Stimulated activated CD8-positive, alpha-beta memory T cell treated with anti-CD3 and anti-CD28 coated beads, Interleukin-7, amount 100 ng/mL, for 48 hours (primary cell): ENCODE results near the gene KRTAP29-1.
A peak's percentile ranks its signal among the peaks of the same experiment; 100 is the strongest.
"Not testable (repeated sequence)": the region's sequence is repeated elsewhere in the genome, so short reads cannot be mapped to it uniquely, and the experiment has no call there.

Experiments used
- DNase-seq, 2 donors: peaks; one replicate each; pipeline ENCODE4 v3.0.0-alpha.2; 2020; ENCODE audit warnings: low read depth in 1 of 2; ENCODE audit errors: extremely low read depth in 1 of 2

Gene KRTAP29-1

DNA sequence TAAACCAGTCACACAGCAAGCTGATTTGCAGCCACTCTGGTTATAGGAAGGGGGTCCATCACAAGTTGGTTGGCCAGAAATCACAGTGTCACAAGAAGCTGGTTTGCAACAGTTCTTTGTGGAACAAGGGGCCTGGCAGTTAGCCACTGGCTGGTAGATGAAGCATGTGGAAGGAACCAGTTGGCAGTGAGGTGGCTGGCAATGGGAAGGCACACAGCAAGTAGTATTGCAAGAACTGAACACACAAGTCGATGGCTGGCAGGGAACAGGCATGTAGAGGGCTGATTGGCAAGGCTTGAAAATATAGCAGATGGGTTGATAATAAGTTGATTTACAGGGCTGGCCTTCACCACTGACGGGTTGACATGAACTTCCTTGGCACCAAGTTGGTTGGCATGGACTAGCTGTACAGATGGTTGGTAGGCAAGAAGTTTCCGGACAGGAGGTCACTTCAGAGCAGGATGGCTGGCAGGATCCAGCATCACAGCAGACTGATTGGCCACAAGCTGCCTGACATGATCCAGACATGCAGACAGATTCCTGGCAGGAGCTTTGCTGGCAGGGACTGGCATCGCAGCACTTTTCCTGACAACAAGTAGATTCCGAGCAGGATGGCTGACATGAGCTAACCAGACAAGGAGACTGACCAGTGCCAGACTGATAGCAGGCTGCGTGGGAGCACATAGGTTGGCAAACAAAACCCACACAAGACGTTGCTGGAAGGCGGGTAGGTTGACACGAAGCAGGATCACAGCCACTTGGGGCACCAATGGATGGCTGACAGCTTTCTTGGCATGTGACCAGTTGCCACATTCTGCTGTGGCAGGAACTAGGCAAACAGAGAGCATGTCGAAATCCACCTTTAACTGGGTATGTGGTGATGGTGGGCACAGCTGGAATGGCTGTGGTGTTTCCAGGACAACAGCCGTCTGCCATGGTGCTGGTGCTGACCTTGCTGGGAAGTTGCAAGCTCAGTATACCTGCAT is at the start of gene KRTAP29-1:
KRTAP29-1 (minus strand) TSS at position 936 of the 986 bp plus-strand sequence; CDS start at position 936, 0 bp downstream.
- DNase-seq, result no peak

DNA sequence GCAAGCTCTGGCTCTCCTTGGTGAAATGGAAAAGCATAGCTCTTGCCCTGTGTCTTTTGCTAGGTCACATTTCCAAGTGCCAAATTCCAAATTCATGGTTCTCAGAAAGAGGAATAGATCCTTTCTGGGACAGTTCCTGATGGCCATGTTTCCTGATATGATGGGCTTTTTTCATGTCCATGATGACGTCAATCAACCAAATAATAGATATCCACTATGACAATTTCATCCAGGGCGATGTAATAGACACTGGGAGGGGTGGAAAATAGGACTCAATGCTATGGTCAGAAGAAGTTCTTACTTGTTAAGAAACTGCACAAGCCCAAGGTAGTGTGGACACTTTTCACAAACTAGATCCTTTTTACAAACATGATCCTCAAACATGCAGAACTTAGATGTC is 48.5 kb upstream of the KRTAP29-1 start:
- DNase-seq, result no peak

GRCh38 chr17:41350381-41350878 is 47.8 kb upstream of the KRTAP29-1 start, which contains the start of gene KRT33A:
Gene KRT33A, minus strand, starts transcription at chr17:41350828. Its CDS starts 61 bp downstream, at chr17:41350767.
- DNase-seq, result not testable (repeated sequence)

DNA sequence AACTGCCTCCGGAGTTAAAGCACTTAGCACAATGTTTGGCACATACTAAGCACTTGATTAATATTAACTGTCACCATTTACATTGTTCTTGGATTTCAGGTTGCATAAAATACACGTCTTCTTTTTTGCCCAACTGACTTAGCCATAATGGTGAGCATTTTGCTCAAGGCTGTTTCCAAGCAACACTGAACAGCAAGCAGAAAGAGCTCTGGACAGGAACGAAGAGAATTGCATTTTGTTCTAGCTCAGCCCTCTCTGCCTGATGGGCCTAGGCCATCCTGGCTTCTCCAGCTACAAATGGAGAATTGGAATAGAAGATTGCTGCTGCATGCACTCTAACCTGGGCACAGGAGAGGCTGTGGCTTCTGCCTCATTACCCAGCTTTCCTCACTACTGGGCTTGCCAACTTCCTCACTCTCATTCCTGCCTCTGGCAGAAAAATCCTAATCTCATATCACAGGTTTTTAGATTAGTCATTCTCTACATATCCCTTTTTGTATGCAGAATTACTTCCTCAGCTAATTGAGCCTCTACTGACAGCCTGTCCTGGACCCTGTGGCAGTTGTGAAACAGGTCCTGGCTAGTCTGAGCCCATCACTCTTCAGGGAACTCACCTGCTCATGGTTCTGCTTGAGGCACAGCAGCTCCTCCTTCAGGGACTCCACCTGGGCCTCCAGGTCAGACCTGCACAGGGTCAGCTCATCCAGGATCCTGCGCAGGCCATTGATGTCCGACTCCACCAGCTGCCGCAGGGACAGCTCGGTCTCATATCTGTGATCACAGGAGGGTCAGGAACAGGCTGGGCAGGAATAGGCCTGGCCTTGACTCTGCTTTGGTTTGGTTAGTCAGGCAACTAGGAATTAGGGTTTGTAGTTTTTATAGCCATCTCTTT is 45.5 kb upstream of the KRTAP29-1 start:
- no peak for DNase-seq

GRCh38 chr17:41346421-41346820 is 43.8 kb upstream of the KRTAP29-1 start:
- not testable (repeated sequence) for DNase-seq

DNA sequence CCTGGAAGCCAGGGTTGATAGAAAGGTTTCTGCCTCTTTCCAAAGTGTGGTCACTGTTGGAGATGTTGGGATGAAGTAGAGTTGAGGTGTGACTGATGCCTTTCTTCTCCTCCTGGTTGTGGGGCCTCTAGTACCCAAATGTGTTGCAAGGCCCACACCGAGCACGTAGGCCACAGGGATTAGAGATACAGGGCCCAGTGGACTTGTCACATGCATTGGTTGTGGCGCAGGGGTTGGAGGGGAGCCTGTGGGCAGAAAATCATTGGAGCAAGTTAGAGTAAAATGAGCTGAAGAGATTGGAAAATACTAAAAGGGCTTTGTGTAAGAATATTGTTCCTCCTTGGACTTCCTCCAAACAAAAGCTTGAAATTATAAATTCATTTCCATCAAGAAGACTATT is 43.3 kb upstream of the KRTAP29-1 start:
- DNase-seq, result no peak

DNA sequence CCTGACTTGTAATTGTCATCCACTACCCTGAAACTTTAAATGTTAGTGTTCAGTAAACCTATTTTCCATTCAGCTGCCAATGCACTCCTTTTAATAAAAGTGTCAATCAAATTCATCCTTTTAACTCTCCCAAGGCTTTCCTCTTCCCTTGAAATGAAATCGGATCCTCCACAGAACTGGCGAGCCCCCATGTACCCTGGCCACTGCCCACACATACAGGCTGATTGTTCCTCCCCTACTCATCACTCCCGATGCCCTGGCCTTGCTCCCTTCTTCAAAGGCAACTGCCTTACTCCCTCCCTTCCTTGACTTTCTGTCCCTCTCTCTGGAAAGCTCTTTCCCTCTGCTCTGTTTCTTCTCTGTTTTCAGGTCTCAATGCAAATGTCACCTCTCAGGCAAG is 40.4 kb upstream of the KRTAP29-1 start:
- DNase-seq, result no peak

DNA sequence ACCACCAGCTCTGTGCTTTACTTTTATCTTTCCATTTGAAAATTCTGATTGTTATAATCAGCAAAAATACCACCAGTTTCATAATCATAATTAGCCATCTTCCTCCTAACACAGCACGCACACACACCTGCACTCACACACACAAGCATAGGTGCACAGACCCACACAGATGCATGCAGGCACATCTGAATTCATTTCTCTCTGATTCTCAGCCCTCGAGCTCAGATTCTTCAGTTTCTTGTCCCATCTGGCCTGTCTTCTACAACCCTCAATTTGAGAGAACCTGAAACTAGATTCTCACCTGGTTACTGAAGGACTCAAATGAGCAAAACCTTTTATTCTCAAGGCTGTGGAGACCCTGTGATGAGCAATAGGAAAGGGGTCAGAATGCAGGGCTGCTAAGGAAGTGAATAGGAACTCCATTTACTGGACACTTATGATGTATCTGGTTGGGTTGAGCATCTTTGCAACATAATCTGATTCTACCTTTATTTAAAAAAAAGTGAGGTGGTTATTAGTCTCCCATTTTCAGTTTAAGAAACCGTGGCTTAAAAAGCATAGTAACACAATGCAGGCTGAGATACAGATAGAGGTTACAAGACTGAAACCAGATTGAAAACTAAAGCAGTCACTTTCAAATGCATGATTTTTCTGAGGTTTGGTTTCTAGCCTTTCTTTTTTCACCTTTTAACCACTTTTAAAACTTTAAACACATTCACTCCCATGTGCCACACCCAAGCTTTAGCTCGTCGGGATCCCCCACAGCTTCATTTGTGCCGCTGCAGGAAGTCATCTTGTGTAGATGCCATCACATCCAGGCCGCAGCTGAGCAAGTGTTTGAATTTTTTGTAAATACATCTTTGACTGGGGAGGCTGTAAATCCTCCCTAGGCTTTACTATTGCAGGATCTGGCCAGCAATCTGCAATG is 38.5 kb upstream of the KRTAP29-1 start:
- DNase-seq, result peak in 1 of 2 donors; percentile 40

GRCh38 chr17:41340494-41340893 is 37.8 kb upstream of the KRTAP29-1 start:
- no peak for DNase-seq

GRCh38 chr17:41339571-41340172 is 37.0 kb upstream of the KRTAP29-1 start:
- no peak for DNase-seq

DNA sequence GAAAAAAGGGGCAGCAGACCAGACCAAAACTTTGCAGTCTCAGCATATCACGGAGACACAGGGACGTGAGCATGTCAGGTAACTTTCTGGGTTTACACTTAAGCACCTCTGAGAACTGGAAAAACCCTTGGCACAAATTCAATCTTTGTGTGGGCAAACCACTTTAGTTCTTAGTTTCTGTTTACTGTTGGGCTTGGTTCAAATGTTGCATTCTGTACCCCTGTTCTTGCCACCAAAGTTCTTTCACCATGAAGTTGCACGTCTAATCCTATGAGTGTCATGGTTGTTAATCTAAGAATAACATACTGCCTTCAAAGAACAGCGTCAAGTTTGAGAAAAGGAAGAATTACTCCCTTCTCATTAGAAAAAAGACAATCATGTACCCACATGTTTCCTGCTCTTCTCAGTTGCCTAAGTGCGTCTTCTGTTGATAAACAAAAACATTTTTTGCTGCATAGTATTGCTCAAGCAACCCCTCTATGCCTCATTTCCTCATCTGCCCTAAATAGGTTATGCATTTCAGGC is 36.4 kb upstream of the KRTAP29-1 start:
- no peak for DNase-seq

- DNase-seq, result no peak
Measured at GRCh38 chr17:41335747-41336146, 33.1 kb upstream of the KRTAP29-1 start.

GRCh38 chr17:41334385-41335305 is 32.0 kb upstream of the KRTAP29-1 start:
- DNase-seq, result no peak

GRCh38 chr17:41333836-41334235 is 31.2 kb upstream of the KRTAP29-1 start:
- DNase-seq, result no peak

DNA sequence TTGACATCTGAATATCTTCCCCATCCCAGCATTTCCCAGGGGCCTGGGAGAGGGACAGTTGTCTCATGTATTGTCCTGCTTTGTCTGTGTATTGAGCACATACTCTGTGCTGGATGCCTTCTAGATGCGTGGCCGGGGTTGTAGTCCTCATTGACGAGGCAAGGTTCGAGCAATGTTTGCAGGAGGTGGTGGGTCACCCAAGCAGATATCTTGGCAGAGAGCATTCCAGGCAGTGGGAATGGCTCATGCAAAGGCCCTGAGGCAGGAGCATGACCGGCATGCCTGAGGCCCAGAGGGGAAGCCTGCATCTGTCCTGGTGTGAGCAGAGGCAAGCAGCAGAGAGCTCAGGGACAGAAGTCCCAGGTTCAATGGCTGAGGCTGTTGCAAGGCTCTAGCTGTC is 30.4 kb upstream of the KRTAP29-1 start:
- no peak for DNase-seq

GRCh38 chr17:41332239-41332638 is 29.6 kb upstream of the KRTAP29-1 start:
- no peak for DNase-seq

DNA sequence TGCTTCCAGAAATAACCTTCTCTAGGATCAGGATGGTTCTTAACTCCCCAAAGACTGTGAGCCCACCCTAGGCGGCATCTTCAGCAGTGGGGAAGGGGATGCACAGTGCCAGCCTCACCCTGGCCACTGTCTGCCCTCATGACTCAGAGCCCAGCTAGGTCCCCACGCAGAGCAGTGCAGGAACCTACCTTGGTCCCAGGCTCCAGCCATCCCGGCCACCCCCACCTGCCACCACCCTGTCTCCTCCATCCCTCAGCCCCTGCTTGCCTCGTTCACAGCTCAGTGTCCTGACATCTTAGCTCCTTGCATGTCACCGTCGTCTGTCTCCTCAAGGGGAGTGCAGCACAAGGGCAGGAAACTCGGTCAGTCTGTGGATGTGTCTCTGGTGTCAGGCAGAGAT is 29.0 kb upstream of the KRTAP29-1 start:
- DNase-seq, result no peak

- no peak for DNase-seq
Measured at GRCh38 chr17:41329279-41329948, 26.8 kb upstream of the KRTAP29-1 start.
